ENCODE data around the gene LEMD2. TPM values are rescaled to one million over a fixed set of nuclear protein-coding genes. Genes with fewer than 3 reads are reported as not detected.

Gene LEMD2
- polyA plus RNA-seq, 1 of the 3 experiments (the other 2 are of a cell fraction) = 56.5 TPM

DNA sequence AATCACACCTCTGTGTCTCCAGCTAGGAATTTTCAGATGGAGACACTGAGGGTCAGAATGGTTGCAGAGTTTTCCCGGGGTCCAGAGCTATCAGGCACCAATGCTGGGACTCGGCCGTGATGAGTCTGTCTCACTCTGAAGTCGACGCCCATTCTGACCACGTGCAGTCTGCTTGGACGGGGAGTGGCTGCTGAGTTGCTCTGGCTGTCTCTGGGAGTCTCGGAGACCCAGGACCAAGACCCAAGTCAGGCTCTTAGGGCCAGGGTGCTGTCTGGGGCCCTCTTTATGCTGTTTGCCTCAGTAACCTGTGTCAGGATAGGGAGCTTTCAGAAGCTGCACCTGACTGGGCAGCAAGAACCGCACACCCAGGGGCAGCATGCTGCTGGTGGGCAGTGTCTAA lies 46.8 kb downstream of the LEMD2 start:
- H3K4me1 ChIP-seq (ENCODE audit: control insufficient read depth in 1 of 2, insufficient read depth in 2 of 2, low read depth in 1 of 2, low read length in 1 of 2) = peaks cover 15 to 44% of the 10 kb centered on the region in 2 experiments; a peak in 3 of 4 replicates
- no peaks in the 10 kb centered on the region for H3K27me3 ChIP-seq (ENCODE audit: insufficient read depth)
- H3K4me2 ChIP-seq = no peak overlapping the region
- 55% methylated on average over 8 of the region's 9 CpGs for WGBS (ENCODE audit: low lambda C conversion rate)
- H3K4me3 ChIP-seq (ENCODE audit: low read depth in 2 of 2, low read length in 1 of 2) = no peak overlapping the region
- no peaks in the 10 kb centered on the region for H3K79me2 ChIP-seq (ENCODE audit: insufficient read depth)
- no peaks in the 10 kb centered on the region for H3K9me3 ChIP-seq
- H3K9me2 ChIP-seq = no peaks in the 10 kb centered on the region
- H3K36me3 ChIP-seq (replicated peaks in 1 of 2; ENCODE audit: control insufficient read depth in 1 of 2, insufficient read depth in 2 of 2, low read length in 1 of 2) = no peaks in the 10 kb centered on the region
- no peaks in the 10 kb centered on the region for H4K20me1 ChIP-seq (ENCODE audit: insufficient read depth)
- ChIA-PET CTCF (interaction anchor here (0.8 to 5.2 kb wide), 12 partner anchors 12 to 413 kb away, joined by 3 to 59 read pairs (median 16); partner anchors contain the start of gene UQCC2), POLR2A (no interaction called here)
- H2AFZ ChIP-seq (ENCODE audit: low read depth) = no peak overlapping the region
- H3K9ac ChIP-seq = no peak overlapping the region
- DNase-seq = no peak
- H3F3A ChIP-seq (replicated peaks; ENCODE audit: insufficient read depth) = no peaks in the 10 kb centered on the region
- TF ChIP-seq, protein P1, sequence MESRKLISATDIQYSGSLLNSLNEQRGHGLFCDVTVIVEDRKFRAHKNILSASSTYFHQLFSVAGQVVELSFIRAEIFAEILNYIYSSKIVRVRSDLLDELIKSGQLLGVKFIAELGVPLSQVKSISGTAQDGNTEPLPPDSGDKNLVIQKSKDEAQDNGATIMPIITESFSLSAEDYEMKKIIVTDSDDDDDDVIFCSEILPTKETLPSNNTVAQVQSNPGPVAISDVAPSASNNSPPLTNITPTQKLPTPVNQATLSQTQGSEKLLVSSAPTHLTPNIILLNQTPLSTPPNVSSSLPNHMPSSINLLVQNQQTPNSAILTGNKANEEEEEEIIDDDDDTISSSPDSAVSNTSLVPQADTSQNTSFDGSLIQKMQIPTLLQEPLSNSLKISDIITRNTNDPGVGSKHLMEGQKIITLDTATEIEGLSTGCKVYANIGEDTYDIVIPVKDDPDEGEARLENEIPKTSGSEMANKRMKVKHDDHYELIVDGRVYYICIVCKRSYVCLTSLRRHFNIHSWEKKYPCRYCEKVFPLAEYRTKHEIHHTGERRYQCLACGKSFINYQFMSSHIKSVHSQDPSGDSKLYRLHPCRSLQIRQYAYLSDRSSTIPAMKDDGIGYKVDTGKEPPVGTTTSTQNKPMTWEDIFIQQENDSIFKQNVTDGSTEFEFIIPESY (IDR thresholded peaks at IDR 0.05; ENCODE audit: borderline replicate concordance, low read depth) = no peak
- TF ChIP-seq YY1 (IDR thresholded peaks at IDR 0.05; ENCODE audit: low read depth) (no peak), NRF1 (IDR thresholded peaks at IDR 0.05; ENCODE audit: low read depth, low read length) (no peak), PBX3 (IDR thresholded peaks at IDR 0.05) (no peak), EP300 (IDR thresholded peaks at IDR 0.05; ENCODE audit: borderline replicate concordance in 1 of 2, low read depth in 1 of 2, low read length in 1 of 2) (no peak)
- no peak overlapping the region for H3K27ac ChIP-seq (ENCODE audit: low read depth in 2 of 2, low read length in 1 of 2)

GRCh38 chr6:33740794-33741193 lies 48.1 kb downstream of the LEMD2 start:
- no peak overlapping the region for H2AFZ ChIP-seq (ENCODE audit: low read depth)
- no peak for DNase-seq
- H3K9me2 ChIP-seq = no peaks in the 10 kb centered on the region
- no peaks in the 10 kb centered on the region for H3K9me3 ChIP-seq
- H3K4me1 ChIP-seq (ENCODE audit: control insufficient read depth in 1 of 2, insufficient read depth in 2 of 2, low read depth in 1 of 2, low read length in 1 of 2) = peaks cover 5 to 35% of the 10 kb centered on the region in 2 experiments; a peak in 1 of 4 replicates
- no peak overlapping the region for H3K4me2 ChIP-seq
- ChIA-PET CTCF (interaction anchor here (0.9 to 1.0 kb wide), 2 partner anchors 31 to 413 kb away, joined by 3 to 4 read pairs; no protein-coding TSS in a partner anchor), POLR2A (interaction anchor here (0.7 to 2.0 kb wide), 2 partner anchors 9 to 30 kb away, joined by 3 to 7 read pairs; partner anchors contain the start of gene UQCC2)
- WGBS (ENCODE audit: low lambda C conversion rate) = 78% methylated on average over 5 of the region's 5 CpGs
- no peaks in the 10 kb centered on the region for H3K27me3 ChIP-seq (ENCODE audit: insufficient read depth)
- H3F3A ChIP-seq (replicated peaks; ENCODE audit: insufficient read depth) = no peaks in the 10 kb centered on the region
- H3K36me3 ChIP-seq (replicated peaks in 1 of 2; ENCODE audit: control insufficient read depth in 1 of 2, insufficient read depth in 2 of 2, low read length in 1 of 2) = no peaks in the 10 kb centered on the region
- H3K27ac ChIP-seq (ENCODE audit: low read depth in 2 of 2, low read length in 1 of 2) = no peak overlapping the region
- no peak overlapping the region for H3K9ac ChIP-seq
- no peaks in the 10 kb centered on the region for H3K79me2 ChIP-seq (ENCODE audit: insufficient read depth)
- H3K4me3 ChIP-seq (ENCODE audit: low read depth in 2 of 2, low read length in 1 of 2) = no peak overlapping the region
- no peaks in the 10 kb centered on the region for H4K20me1 ChIP-seq (ENCODE audit: insufficient read depth)
- no peak for TF ChIP-seq ELF1 (IDR thresholded peaks at IDR 0.05)
- no peak for TF ChIP-seq USF1 (IDR thresholded peaks at IDR 0.05; ENCODE audit: borderline replicate concordance, low read depth)
- TF ChIP-seq GATA2 (CRISPR knock-in tag; IDR thresholded peaks at IDR 0.05) = no peak
- no peak for TF ChIP-seq FOXM1 (IDR thresholded peaks at IDR 0.05; ENCODE audit: low read depth)
- no peak for TF ChIP-seq RFX5 (IDR thresholded peaks at IDR 0.05; ENCODE audit: low read length)
- TF ChIP-seq, protein P2, sequence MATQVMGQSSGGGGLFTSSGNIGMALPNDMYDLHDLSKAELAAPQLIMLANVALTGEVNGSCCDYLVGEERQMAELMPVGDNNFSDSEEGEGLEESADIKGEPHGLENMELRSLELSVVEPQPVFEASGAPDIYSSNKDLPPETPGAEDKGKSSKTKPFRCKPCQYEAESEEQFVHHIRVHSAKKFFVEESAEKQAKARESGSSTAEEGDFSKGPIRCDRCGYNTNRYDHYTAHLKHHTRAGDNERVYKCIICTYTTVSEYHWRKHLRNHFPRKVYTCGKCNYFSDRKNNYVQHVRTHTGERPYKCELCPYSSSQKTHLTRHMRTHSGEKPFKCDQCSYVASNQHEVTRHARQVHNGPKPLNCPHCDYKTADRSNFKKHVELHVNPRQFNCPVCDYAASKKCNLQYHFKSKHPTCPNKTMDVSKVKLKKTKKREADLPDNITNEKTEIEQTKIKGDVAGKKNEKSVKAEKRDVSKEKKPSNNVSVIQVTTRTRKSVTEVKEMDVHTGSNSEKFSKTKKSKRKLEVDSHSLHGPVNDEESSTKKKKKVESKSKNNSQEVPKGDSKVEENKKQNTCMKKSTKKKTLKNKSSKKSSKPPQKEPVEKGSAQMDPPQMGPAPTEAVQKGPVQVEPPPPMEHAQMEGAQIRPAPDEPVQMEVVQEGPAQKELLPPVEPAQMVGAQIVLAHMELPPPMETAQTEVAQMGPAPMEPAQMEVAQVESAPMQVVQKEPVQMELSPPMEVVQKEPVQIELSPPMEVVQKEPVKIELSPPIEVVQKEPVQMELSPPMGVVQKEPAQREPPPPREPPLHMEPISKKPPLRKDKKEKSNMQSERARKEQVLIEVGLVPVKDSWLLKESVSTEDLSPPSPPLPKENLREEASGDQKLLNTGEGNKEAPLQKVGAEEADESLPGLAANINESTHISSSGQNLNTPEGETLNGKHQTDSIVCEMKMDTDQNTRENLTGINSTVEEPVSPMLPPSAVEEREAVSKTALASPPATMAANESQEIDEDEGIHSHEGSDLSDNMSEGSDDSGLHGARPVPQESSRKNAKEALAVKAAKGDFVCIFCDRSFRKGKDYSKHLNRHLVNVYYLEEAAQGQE (IDR thresholded peaks at IDR 0.05; ENCODE audit: low read depth, low read length) = no peak
- TF ChIP-seq RCOR1 (IDR thresholded peaks at IDR 0.05; ENCODE audit: low read length) = no peak
- no peak for TF ChIP-seq TAF1 (IDR thresholded peaks at IDR 0.05; ENCODE audit: borderline replicate concordance, low read depth, low read length)
- no peak for TF ChIP-seq MEF2A (IDR thresholded peaks at IDR 0.05; ENCODE audit: borderline replicate concordance, low read depth)
- no peak for TF ChIP-seq FOXJ3 (CRISPR knock-in tag; IDR thresholded peaks at IDR 0.05)
- TF ChIP-seq TCF12 (IDR thresholded peaks at IDR 0.05) = no peak
- TF ChIP-seq JUND (IDR thresholded peaks at IDR 0.05) = no peak
- TF ChIP-seq SMC3 (IDR thresholded peaks at IDR 0.05; ENCODE audit: low read depth, low read length) = no peak
- TF ChIP-seq RXRA (IDR thresholded peaks at IDR 0.05; ENCODE audit: borderline replicate concordance, low read depth) = no peak
- no peak for TF ChIP-seq YY1 (IDR thresholded peaks at IDR 0.05; ENCODE audit: low read depth)
- TF ChIP-seq RAD21 (IDR thresholded peaks at IDR 0.05; ENCODE audit: low read length) = no peak
- TF ChIP-seq FOSL2 (IDR thresholded peaks at IDR 0.05; ENCODE audit: borderline replicate concordance, low read depth) = no peak
- TF ChIP-seq CHD2 (IDR thresholded peaks at IDR 0.05; ENCODE audit: low read length, partially characterized antibody) = no peak
